ENCODE data around the gene EPS8L2. TPM values are rescaled to one million over a fixed set of nuclear protein-coding genes. Genes with fewer than 3 reads are reported as not detected.
A peak's percentile ranks its signal among the peaks of the same experiment; 100 is the strongest.

The EPS8L2 gene
- total and polyA plus RNA-seq, 2 of the 13 experiments (the other 11 are each of a cell fraction or from before 2014, with no cell fraction given) = 89.3 to 416 TPM

DNA sequence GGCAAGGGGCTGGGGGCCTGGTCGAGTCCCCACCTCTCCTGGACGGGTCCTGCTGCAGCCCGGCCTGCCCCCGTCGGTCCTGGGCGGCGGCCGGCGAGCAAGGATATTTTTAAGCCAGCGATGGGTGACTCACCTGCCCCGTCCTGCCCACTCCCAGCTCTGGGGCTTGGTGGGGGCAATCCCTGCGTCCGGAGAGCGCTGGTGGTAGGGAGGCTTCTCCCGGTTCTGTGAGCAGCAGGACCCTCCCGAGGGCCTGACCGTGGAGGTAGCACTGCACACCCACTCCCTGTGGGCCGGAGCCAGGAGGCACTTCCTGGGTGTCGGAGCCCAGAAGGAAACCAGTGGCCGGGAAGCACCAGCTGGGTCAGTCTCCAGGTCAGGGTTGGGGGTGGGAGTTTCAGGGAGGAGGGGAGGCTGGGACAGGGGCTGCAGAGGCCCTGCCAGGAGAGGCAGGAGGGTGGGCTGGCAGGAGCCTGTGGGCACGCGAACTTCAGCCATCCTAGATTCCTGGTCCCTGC lies 467 bp downstream of the EPS8L2 start (continued):
- TF ChIP-seq ZNF232 (CRISPR knock-in tag; IDR thresholded peaks at IDR 0.05; ENCODE audit: borderline replicate concordance) (peak; percentile 41; the same call in 1 of the 2 replicates), ZSCAN31 (CRISPR knock-in tag; IDR thresholded peaks at IDR 0.05; ENCODE audit: low read depth) (0 out of 2 replicates have a peak, but pooled peaks have one; percentile 9), SP1 (IDR thresholded peaks at IDR 0.05) (no peak), SP1 (CRISPR knock-in tag; IDR thresholded peaks at IDR 0.05) (0 out of 2 replicates have a peak, but pooled peaks have one; percentile 10), MAFK (conservative IDR thresholded peaks at IDR 0.05 in 1 of 2, IDR thresholded peaks at IDR 0.05 in 1 of 2; ENCODE audit: low read length in 2 of 2) (no peak), MTF1 (CRISPR knock-in tag; IDR thresholded peaks at IDR 0.05) (no peak), MED13 (CRISPR knock-in tag; IDR thresholded peaks at IDR 0.05) (0 out of 2 replicates have a peak, but pooled peaks have one; percentile 12), HDAC6 (IDR thresholded peaks at IDR 0.05; ENCODE audit: low read depth, low read length) (no peak), PRMT3 (CRISPR knock-in tag; IDR thresholded peaks at IDR 0.05; ENCODE audit: borderline replicate concordance, low read depth) (0 out of 2 replicates have a peak, but pooled peaks have one; percentile 47), KMT2A (CRISPR knock-in tag; IDR thresholded peaks at IDR 0.05) (0 out of 2 replicates have a peak, but pooled peaks have one; percentile 8), RELA (CRISPR knock-in tag; IDR thresholded peaks at IDR 0.05) (no peak), ZFP36L1 (CRISPR knock-in tag; IDR thresholded peaks at IDR 0.05) (no peak), NFAT5 (CRISPR knock-in tag; IDR thresholded peaks at IDR 0.05) (peak; percentile 15; the same call in 1 of the 2 replicates), PCBP1 (IDR thresholded peaks at IDR 0.05; ENCODE audit: borderline replicate concordance, low read depth, low read length) (peak; percentile 95; the same call in 1 of the 2 replicates), ATF2 (CRISPR knock-in tag; IDR thresholded peaks at IDR 0.05) (0 out of 2 replicates have a peak, but pooled peaks have one; percentile 2), NKX3-1 (CRISPR knock-in tag; IDR thresholded peaks at IDR 0.05) (no peak), FIP1L1 (IDR thresholded peaks at IDR 0.05; ENCODE audit: borderline replicate concordance, insufficient read depth, low read depth, low read length) (no peak; the same call in 1 of the 2 replicates), AGO1 (IDR thresholded peaks at IDR 0.05; ENCODE audit: low read depth, low read length, poor library complexity, severe bottlenecking) (peak; percentile 19), ZNF143 (CRISPR knock-in tag; IDR thresholded peaks at IDR 0.05) (0 out of 2 replicates have a peak, but pooled peaks have one; percentile 9)
- TF ChIP-seq, protein P1, sequence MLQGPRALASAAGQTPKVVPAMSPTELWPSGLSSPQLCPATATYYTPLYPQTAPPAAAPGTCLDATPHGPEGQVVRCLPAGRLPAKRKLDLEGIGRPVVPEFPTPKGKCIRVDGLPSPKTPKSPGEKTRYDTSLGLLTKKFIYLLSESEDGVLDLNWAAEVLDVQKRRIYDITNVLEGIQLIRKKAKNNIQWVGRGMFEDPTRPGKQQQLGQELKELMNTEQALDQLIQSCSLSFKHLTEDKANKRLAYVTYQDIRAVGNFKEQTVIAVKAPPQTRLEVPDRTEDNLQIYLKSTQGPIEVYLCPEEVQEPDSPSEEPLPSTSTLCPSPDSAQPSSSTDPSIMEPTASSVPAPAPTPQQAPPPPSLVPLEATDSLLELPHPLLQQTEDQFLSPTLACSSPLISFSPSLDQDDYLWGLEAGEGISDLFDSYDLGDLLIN (CRISPR knock-in tag; IDR thresholded peaks at IDR 0.05; ENCODE audit: borderline replicate concordance) = peak; percentile 23; the same call in 1 of the 2 replicates
- TF ChIP-seq, protein P2, sequence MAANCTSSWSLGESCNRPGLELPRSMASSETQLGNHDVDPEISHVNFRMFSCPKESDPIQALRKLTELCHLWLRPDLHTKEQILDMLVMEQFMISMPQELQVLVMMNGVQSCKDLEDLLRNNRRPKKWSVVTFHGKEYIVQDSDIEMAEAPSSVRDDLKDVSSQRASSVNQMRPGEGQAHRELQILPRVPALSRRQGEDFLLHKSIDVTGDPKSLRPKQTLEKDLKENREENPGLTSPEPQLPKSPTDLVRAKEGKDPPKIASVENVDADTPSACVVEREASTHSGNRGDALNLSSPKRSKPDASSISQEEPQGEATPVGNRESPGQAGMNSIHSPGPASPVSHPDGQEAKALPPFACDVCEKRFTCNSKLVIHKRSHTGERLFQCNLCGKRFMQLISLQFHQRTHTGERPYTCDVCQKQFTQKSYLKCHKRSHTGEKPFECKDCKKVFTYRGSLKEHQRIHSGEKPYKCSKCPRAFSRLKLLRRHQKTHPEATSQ (CRISPR knock-in tag; IDR thresholded peaks at IDR 0.05; ENCODE audit: borderline replicate concordance) = 0 out of 2 replicates have a peak, but pooled peaks have one; percentile 20

All from HepG2 (cell line).